ENCODE results near the gene PCCA. TPM values are rescaled to one million over a fixed set of nuclear protein-coding genes. Genes with fewer than 3 reads are reported as not detected.

PCCA gene
- polyA plus RNA-seq, 2 of the 4 experiments (the other 2 are of a cell fraction), result 13.2 to 13.7 TPM

DNA sequence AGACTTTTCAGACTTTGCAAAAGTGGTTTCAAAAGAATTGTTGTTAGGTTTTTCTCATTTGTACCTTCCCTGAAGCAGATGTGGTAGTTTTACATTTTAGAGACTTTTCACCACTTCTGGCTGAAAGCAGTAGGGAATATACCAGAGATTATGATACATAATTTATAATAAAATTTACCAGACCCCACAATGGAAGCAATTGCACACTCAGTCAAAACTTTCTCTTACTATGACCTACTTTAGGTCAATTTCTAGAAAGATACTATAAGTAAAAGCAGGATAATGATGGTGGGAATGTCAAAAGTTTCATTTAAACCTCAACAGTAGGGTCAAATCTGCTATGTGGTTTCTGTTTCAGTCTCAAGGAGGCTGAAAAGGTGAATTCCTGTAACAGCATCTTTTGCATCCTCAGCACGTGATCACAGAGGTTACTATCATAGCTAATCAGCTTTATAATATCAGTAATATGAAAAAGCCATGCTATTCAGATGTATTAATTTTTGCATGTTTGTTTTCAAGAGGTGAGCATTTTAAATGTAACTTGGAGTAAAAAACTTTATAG, 26.9 kb downstream of the PCCA start:
- 84% methylated on average over 1 of the region's 1 CpG for WGBS (ENCODE audit: missing lambda C conversion rate)
- Histone ChIP-seq H3K4me2 (no peak overlapping the region), H3K9me3 (no peaks in the 10 kb centered on the region), H3K4me1 (peaks cover 14% of the 10 kb centered on the region; the same call in 2 of the 3 replicates), H3K4me3 (no peak overlapping the region), H3K27ac (no peak overlapping the region)
- DNase-seq (ENCODE audit: low read depth in 1 of 2, low spot score in 1 of 2), result no peak
- POLR2A ChIA-PET, result no interaction called here
- TF ChIP-seq, protein P1, sequence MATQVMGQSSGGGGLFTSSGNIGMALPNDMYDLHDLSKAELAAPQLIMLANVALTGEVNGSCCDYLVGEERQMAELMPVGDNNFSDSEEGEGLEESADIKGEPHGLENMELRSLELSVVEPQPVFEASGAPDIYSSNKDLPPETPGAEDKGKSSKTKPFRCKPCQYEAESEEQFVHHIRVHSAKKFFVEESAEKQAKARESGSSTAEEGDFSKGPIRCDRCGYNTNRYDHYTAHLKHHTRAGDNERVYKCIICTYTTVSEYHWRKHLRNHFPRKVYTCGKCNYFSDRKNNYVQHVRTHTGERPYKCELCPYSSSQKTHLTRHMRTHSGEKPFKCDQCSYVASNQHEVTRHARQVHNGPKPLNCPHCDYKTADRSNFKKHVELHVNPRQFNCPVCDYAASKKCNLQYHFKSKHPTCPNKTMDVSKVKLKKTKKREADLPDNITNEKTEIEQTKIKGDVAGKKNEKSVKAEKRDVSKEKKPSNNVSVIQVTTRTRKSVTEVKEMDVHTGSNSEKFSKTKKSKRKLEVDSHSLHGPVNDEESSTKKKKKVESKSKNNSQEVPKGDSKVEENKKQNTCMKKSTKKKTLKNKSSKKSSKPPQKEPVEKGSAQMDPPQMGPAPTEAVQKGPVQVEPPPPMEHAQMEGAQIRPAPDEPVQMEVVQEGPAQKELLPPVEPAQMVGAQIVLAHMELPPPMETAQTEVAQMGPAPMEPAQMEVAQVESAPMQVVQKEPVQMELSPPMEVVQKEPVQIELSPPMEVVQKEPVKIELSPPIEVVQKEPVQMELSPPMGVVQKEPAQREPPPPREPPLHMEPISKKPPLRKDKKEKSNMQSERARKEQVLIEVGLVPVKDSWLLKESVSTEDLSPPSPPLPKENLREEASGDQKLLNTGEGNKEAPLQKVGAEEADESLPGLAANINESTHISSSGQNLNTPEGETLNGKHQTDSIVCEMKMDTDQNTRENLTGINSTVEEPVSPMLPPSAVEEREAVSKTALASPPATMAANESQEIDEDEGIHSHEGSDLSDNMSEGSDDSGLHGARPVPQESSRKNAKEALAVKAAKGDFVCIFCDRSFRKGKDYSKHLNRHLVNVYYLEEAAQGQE (IDR thresholded peaks at IDR 0.05), result no peak
- no peak for TF ChIP-seq KDM1A (IDR thresholded peaks at IDR 0.05; ENCODE audit: low read depth)
- TF ChIP-seq JUNB (IDR thresholded peaks at IDR 0.05), result no peak
- TF ChIP-seq CHD4 (IDR thresholded peaks at IDR 0.05; ENCODE audit: borderline replicate concordance), result no peak
- TF ChIP-seq ZSCAN20 (CRISPR knock-in tag; IDR thresholded peaks at IDR 0.05), result no peak
- TF ChIP-seq POLR2A (IDR thresholded peaks at IDR 0.05; ENCODE audit: low read length), result no peak
- TF ChIP-seq, protein P2, sequence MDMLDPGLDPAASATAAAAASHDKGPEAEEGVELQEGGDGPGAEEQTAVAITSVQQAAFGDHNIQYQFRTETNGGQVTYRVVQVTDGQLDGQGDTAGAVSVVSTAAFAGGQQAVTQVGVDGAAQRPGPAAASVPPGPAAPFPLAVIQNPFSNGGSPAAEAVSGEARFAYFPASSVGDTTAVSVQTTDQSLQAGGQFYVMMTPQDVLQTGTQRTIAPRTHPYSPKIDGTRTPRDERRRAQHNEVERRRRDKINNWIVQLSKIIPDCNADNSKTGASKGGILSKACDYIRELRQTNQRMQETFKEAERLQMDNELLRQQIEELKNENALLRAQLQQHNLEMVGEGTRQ (IDR thresholded peaks at IDR 0.05), result no peak
- TF ChIP-seq ZFP36 (IDR thresholded peaks at IDR 0.05; ENCODE audit: borderline replicate concordance, partially characterized antibody), result no peak
- no peak for TF ChIP-seq CBX8 (IDR thresholded peaks at IDR 0.05)
- TF ChIP-seq, protein P3, sequence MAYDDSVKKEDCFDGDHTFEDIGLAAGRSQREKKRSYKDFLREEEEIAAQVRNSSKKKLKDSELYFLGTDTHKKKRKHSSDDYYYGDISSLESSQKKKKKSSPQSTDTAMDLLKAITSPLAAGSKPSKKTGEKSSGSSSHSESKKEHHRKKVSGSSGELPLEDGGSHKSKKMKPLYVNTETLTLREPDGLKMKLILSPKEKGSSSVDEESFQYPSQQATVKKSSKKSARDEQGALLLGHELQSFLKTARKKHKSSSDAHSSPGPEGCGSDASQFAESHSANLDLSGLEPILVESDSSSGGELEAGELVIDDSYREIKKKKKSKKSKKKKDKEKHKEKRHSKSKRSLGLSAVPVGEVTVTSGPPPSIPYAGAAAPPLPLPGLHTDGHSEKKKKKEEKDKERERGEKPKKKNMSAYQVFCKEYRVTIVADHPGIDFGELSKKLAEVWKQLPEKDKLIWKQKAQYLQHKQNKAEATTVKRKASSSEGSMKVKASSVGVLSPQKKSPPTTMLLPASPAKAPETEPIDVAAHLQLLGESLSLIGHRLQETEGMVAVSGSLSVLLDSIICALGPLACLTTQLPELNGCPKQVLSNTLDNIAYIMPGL (CRISPR knock-in tag; IDR thresholded peaks at IDR 0.05; ENCODE audit: borderline replicate concordance), result no peak
- TF ChIP-seq NPAS2 (CRISPR knock-in tag; IDR thresholded peaks at IDR 0.05; ENCODE audit: borderline replicate concordance), result no peak
- TF ChIP-seq CBX2 (IDR thresholded peaks at IDR 0.05; ENCODE audit: borderline replicate concordance, low read depth), result no peak
- TF ChIP-seq NFE2L2 (conservative IDR thresholded peaks at IDR 0.05; ENCODE audit: low read length), result no peak
- no peak for TF ChIP-seq JUN (IDR thresholded peaks at IDR 0.05)
- no peak for TF ChIP-seq HEYL (CRISPR knock-in tag; IDR thresholded peaks at IDR 0.05)
- TF ChIP-seq, protein P4, sequence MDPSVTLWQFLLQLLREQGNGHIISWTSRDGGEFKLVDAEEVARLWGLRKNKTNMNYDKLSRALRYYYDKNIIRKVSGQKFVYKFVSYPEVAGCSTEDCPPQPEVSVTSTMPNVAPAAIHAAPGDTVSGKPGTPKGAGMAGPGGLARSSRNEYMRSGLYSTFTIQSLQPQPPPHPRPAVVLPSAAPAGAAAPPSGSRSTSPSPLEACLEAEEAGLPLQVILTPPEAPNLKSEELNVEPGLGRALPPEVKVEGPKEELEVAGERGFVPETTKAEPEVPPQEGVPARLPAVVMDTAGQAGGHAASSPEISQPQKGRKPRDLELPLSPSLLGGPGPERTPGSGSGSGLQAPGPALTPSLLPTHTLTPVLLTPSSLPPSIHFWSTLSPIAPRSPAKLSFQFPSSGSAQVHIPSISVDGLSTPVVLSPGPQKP (IDR thresholded peaks at IDR 0.05; ENCODE audit: low read depth, low read length), result no peak
- no peak for TF ChIP-seq PHF8 (IDR thresholded peaks at IDR 0.05; ENCODE audit: borderline replicate concordance, low read depth)
- ATAC-seq, result no peak
- CTCF ChIA-PET, result no interaction called here
- no peak for FAIRE-seq

DNA sequence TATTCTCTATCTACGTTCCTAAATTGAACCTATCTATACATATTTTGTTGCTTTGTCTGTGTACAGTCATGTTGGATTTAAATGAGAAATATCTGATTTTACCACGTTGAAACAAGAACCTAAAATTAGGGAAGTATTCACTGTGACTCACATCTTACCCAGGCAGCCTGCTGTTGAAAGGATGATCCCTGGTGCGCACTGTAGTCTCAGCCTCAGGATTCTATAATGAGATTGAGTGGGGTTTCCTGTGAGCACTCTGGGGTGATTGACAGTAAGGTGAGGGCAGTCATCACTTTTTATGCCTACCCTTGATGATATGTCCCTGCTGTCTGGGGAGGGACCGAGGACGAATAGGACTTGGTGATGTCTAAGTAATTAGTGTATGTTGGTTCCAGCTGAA, 35.4 kb downstream of the PCCA start:
- Histone ChIP-seq H3K4me3 (no peak overlapping the region), H3K4me1 (peaks cover 19% of the 10 kb centered on the region), H3K27ac (no peak overlapping the region), H3K4me2 (no peak overlapping the region), H3K9me3 (peaks cover 10% of the 10 kb centered on the region)
- CTCF ChIA-PET, result no interaction called here
- TF ChIP-seq, protein P5, sequence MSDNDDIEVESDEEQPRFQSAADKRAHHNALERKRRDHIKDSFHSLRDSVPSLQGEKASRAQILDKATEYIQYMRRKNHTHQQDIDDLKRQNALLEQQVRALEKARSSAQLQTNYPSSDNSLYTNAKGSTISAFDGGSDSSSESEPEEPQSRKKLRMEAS (IDR thresholded peaks at IDR 0.05), result no peak
- TF ChIP-seq SMC3 (IDR thresholded peaks at IDR 0.05) (no peak), PHF8 (IDR thresholded peaks at IDR 0.05; ENCODE audit: borderline replicate concordance, low read depth) (no peak), CHD4 (IDR thresholded peaks at IDR 0.05; ENCODE audit: borderline replicate concordance) (no peak), JUNB (IDR thresholded peaks at IDR 0.05) (no peak)
- DNase-seq (ENCODE audit: low read depth in 1 of 2, low spot score in 1 of 2) (no peak), ATAC-seq (no peak), FAIRE-seq (no peak)
- WGBS (ENCODE audit: missing lambda C conversion rate), result 81% methylated on average over 5 of the region's 5 CpGs
- POLR2A ChIA-PET, result no interaction called here

Data from A549 (cell line).